ENCODE data around the gene SH3D19.

SH3D19 gene

GRCh38 chr4:151215295-151215694 lies 110.1 kb downstream of the SH3D19 start:
- TF ChIP-seq CTCF (IDR thresholded peaks at IDR 0.05; ENCODE audit: insufficient read depth, low read depth, low read length, missing control alignments): no peak
- no peak for DNase-seq (ENCODE audit: low read depth)
- no peak overlapping the region for H3K4me3 ChIP-seq (ENCODE audit: low read depth, low read length)

GRCh38 chr4:151207868-151208267 lies 117.5 kb downstream of the SH3D19 start:
- DNase-seq (ENCODE audit: low read depth): no peak
- H3K4me3 ChIP-seq (ENCODE audit: low read depth, low read length): no peak overlapping the region
- no peak for TF ChIP-seq CTCF (IDR thresholded peaks at IDR 0.05; ENCODE audit: insufficient read depth, low read depth, low read length, missing control alignments)

GRCh38 chr4:151207186-151207585 lies 118.2 kb downstream of the SH3D19 start:
- no peak overlapping the region for H3K4me3 ChIP-seq (ENCODE audit: low read depth, low read length)
- DNase-seq (ENCODE audit: low read depth): no peak
- no peak for TF ChIP-seq CTCF (IDR thresholded peaks at IDR 0.05; ENCODE audit: insufficient read depth, low read depth, low read length, missing control alignments)

GRCh38 chr4:151206241-151207005 lies 119.0 kb downstream of the SH3D19 start:
- no peak overlapping the region for H3K4me3 ChIP-seq (ENCODE audit: low read depth, low read length)
- no peak for TF ChIP-seq CTCF (IDR thresholded peaks at IDR 0.05; ENCODE audit: insufficient read depth, low read depth, low read length, missing control alignments)
- no peak for DNase-seq (ENCODE audit: low read depth)

GRCh38 chr4:151205722-151206121 lies 119.7 kb downstream of the SH3D19 start:
- no peak overlapping the region for H3K4me3 ChIP-seq (ENCODE audit: low read depth, low read length)
- TF ChIP-seq CTCF (IDR thresholded peaks at IDR 0.05; ENCODE audit: insufficient read depth, low read depth, low read length, missing control alignments): no peak
- DNase-seq (ENCODE audit: low read depth): no peak

- DNase-seq (ENCODE audit: low read depth): no peak
- no peak for TF ChIP-seq CTCF (IDR thresholded peaks at IDR 0.05; ENCODE audit: insufficient read depth, low read depth, low read length, missing control alignments)
- H3K4me3 ChIP-seq (ENCODE audit: low read depth, low read length): no peak overlapping the region
These were observed 120.4 kb downstream of the SH3D19 start for GRCh38 chr4:151204925-151205524.
